Cerebellar nuclear complex (tissue), 1 donor: ENCODE results near the gene XKRX.

Source experiments
- DNase-seq, 2 experiments: peaks; one replicate each; lab custom pipeline; 2025; lab: John Stamatoyannopoulos, UW

The XKRX gene

GRCh38 chrX:100895365-100896075, 33.2 kb downstream of the XKRX start:
- no peak for DNase-seq

- DNase-seq: no peak
Observed at GRCh38 chrX:100883654-100884053, 45.1 kb downstream of the XKRX start.

GRCh38 chrX:100880368-100880767, 48.3 kb downstream of the XKRX start:
- DNase-seq: no peak

- no peak for DNase-seq
Observed at GRCh38 chrX:100874325-100874724, 54.4 kb downstream of the XKRX start, which contains the start of gene NOX1. NOX1 (minus strand) TSS chrX:100874359; CDS start chrX:100874139, 220 bp downstream.

GRCh38 chrX:100871594-100872560, 56.8 kb downstream of the XKRX start:
- DNase-seq: no peak

GRCh38 chrX:100870527-100870926, 58.2 kb downstream of the XKRX start:
- DNase-seq: no peak

- no peak for DNase-seq
Observed at GRCh38 chrX:100868273-100868672, 60.4 kb downstream of the XKRX start.

GRCh38 chrX:100864657-100865391, 63.9 kb downstream of the XKRX start:
- DNase-seq: no peak
